ENCODE measurements around the gene ZNF296. TPM values are rescaled to one million over a fixed set of nuclear protein-coding genes. Genes with fewer than 3 reads are reported as not detected.

The ZNF296 gene
- polyA plus RNA-seq, 1 donor (not counting 4 experiments of a cell fraction or from before 2014, with no cell fraction given) = 0.25 TPM

GRCh38 chr19:45100201-45100600 is 23.9 kb upstream of the ZNF296 start:
- no peak overlapping the region for H3K9ac ChIP-seq (ENCODE audit: control insufficient read depth, extremely low read depth, insufficient read depth, low read length)
- FAIRE-seq (no peak), DNase-seq (ENCODE audit: low read depth, low spot score) (no peak)
- H3K9me1 ChIP-seq (ENCODE audit: control insufficient read depth, extremely low read depth, insufficient read depth, low read length) = peaks cover 6% of the 10 kb centered on the region
- TF ChIP-seq EZH2 (IDR thresholded peaks at IDR 0.05; ENCODE audit: low read length) (no peak), CTCF (optimal IDR thresholded peaks at IDR 0.05 in 1 of 3, IDR thresholded peaks at IDR 0.05 in 1 of 3, conservative IDR thresholded peaks at IDR 0.05 in 1 of 3; ENCODE audit: extremely low read depth in 1 of 3, insufficient read depth in 2 of 3, low read length in 3 of 3) (no peak)
- dilution Hi-C loops (cut with MboI; ENCODE audit: extremely low pct_ligation_motif_present, low sequenced_read_pairs) = no loop called here
- no peak overlapping the region for H3K4me2 ChIP-seq (ENCODE audit: control insufficient read depth, extremely low read depth, insufficient read depth, low read depth, low read length)
- no peak overlapping the region for H3K27ac ChIP-seq (ENCODE audit: control insufficient read depth, insufficient read depth, low read length)
- H4K20me1 ChIP-seq (ENCODE audit: control insufficient read depth, extremely low read depth, insufficient read depth, low read length) = peaks cover 22% of the 10 kb centered on the region
- H3K79me2 ChIP-seq (ENCODE audit: control insufficient read depth, insufficient read depth, low read length) = peaks cover 96% of the 10 kb centered on the region
- H3K4me1 ChIP-seq (ENCODE audit: control insufficient read depth, extremely low read depth, insufficient read depth, low read length) = peaks cover 33% of the 10 kb centered on the region
- no peak overlapping the region for H3K4me3 ChIP-seq (ENCODE audit: control insufficient read depth in 2 of 3, extremely low read depth in 1 of 3, insufficient read depth in 2 of 3, low read depth in 1 of 3, low read length in 3 of 3)
- peaks cover 2% of the 10 kb centered on the region in 2 experiments for H3K36me3 ChIP-seq (ENCODE audit: control insufficient read depth in 2 of 2, extremely low read depth in 1 of 2, insufficient read depth in 2 of 2, low read length in 2 of 2)
- H3K27me3 ChIP-seq (ENCODE audit: control insufficient read depth, extremely low read depth, insufficient read depth, low read length) = no peaks in the 10 kb centered on the region
- no peaks in the 10 kb centered on the region for H3K9me3 ChIP-seq (ENCODE audit: control insufficient read depth, low read depth, low read length)
- no peak overlapping the region for H2AFZ ChIP-seq (ENCODE audit: control insufficient read depth, low read length)

- Histone ChIP-seq H2AFZ (ENCODE audit: control insufficient read depth, low read length) (no peak overlapping the region), H3K79me2 (ENCODE audit: control insufficient read depth, insufficient read depth, low read length) (peaks cover 96% of the 10 kb centered on the region), H3K27ac (ENCODE audit: control insufficient read depth, insufficient read depth, low read length) (peak overlapping the region; percentile 30), H3K9me1 (ENCODE audit: control insufficient read depth, extremely low read depth, insufficient read depth, low read length) (peaks cover 5% of the 10 kb centered on the region), H3K4me2 (ENCODE audit: control insufficient read depth, extremely low read depth, insufficient read depth, low read depth, low read length) (peak overlapping the region; percentile 60), H3K9ac (ENCODE audit: control insufficient read depth, extremely low read depth, insufficient read depth, low read length) (peak overlapping the region; percentile 13), H3K9me3 (ENCODE audit: control insufficient read depth, low read depth, low read length) (no peaks in the 10 kb centered on the region), H3K36me3 (ENCODE audit: control insufficient read depth in 2 of 2, extremely low read depth in 1 of 2, insufficient read depth in 2 of 2, low read length in 2 of 2) (peaks cover 2 to 4% of the 10 kb centered on the region in 2 experiments), H3K27me3 (ENCODE audit: control insufficient read depth, extremely low read depth, insufficient read depth, low read length) (no peaks in the 10 kb centered on the region), H3K4me1 (ENCODE audit: control insufficient read depth, extremely low read depth, insufficient read depth, low read length) (peaks cover 38% of the 10 kb centered on the region), H4K20me1 (ENCODE audit: control insufficient read depth, extremely low read depth, insufficient read depth, low read length) (peaks cover 19% of the 10 kb centered on the region), H3K4me3 (ENCODE audit: control insufficient read depth in 2 of 3, extremely low read depth in 1 of 3, insufficient read depth in 2 of 3, low read depth in 1 of 3, low read length in 3 of 3) (peak overlapping the region in 1 of 3 experiments; percentile 17)
- dilution Hi-C loops (cut with MboI; ENCODE audit: extremely low pct_ligation_motif_present, low sequenced_read_pairs) = no loop called here
- FAIRE-seq = peak; percentile 13
- TF ChIP-seq CTCF (optimal IDR thresholded peaks at IDR 0.05 in 1 of 3, IDR thresholded peaks at IDR 0.05 in 1 of 3, conservative IDR thresholded peaks at IDR 0.05 in 1 of 3; ENCODE audit: extremely low read depth in 1 of 3, insufficient read depth in 2 of 3, low read length in 3 of 3) = no peak
- no peak for TF ChIP-seq EZH2 (IDR thresholded peaks at IDR 0.05; ENCODE audit: low read length)
- DNase-seq (ENCODE audit: low read depth, low spot score) = no peak
These were observed 23.4 kb upstream of the ZNF296 start for GRCh38 chr19:45099467-45100191.

Measured in keratinocyte (primary cell).